Endothelial cell of hepatic sinusoid (primary cell): ENCODE data around the gene IL1RAP.

Experiments used
- in situ Hi-C: cut with HindIII; loops from 2 replicates; pipeline ENCODE4 v1.10.0; 2017; ENCODE audit warnings: low sequenced_read_pairs

The IL1RAP gene

GRCh38 chr3:190513409-190514370 lies at the start of gene IL1RAP:
Gene IL1RAP, plus strand, starts transcription at chr3:190514085. Its CDS starts 50,205 bp downstream, at chr3:190564290.
- in situ Hi-C loops: no loop called here

- in situ Hi-C loops: no loop called here
Measured at GRCh38 chr3:190467922-190468321, 46.0 kb upstream of the IL1RAP start.

GRCh38 chr3:190473261-190473660 lies 40.6 kb upstream of the IL1RAP start:
- in situ Hi-C loops: loop anchor here (5.0 kb wide), 1 partner anchor 34 kb away; no protein-coding TSS in a partner anchor

- in situ Hi-C loops: no loop called here
Measured at GRCh38 chr3:190481779-190482178, 32.1 kb upstream of the IL1RAP start.

GRCh38 chr3:190485830-190486532 lies 27.9 kb upstream of the IL1RAP start:
- in situ Hi-C loops: no loop called here

GRCh38 chr3:190486533-190486864 lies 27.4 kb upstream of the IL1RAP start:
- in situ Hi-C loops: no loop called here

GRCh38 chr3:190486908-190487607 lies 26.8 kb upstream of the IL1RAP start:
- in situ Hi-C loops: no loop called here

GRCh38 chr3:190491533-190492054 lies 22.3 kb upstream of the IL1RAP start:
- in situ Hi-C loops: loop anchor here (5.0 kb wide), 1 partner anchor 34 kb away; no protein-coding TSS in a partner anchor

- in situ Hi-C loops: loop anchor here (5.0 kb wide), 1 partner anchor 35 kb away; no protein-coding TSS in a partner anchor
Measured at GRCh38 chr3:190492129-190492528, 21.8 kb upstream of the IL1RAP start.

- in situ Hi-C loops: loop anchor here (5.0 kb wide), 1 partner anchor 36 kb away; no protein-coding TSS in a partner anchor
Measured at GRCh38 chr3:190492966-190493365, 20.9 kb upstream of the IL1RAP start.

GRCh38 chr3:190494907-190495306 lies 19.0 kb upstream of the IL1RAP start:
- in situ Hi-C loops: loop anchor here (5.0 kb wide), 1 partner anchor 38 kb away; no protein-coding TSS in a partner anchor

- in situ Hi-C loops: no loop called here
Measured at GRCh38 chr3:190495354-190495753, 18.5 kb upstream of the IL1RAP start.

- in situ Hi-C loops: no loop called here
Measured at GRCh38 chr3:190495796-190496195, 18.1 kb upstream of the IL1RAP start.

- in situ Hi-C loops: no loop called here
Measured at GRCh38 chr3:190496859-190497258, 17.0 kb upstream of the IL1RAP start.

- in situ Hi-C loops: no loop called here
Measured at GRCh38 chr3:190497811-190498210, 16.1 kb upstream of the IL1RAP start.

- in situ Hi-C loops: no loop called here
Measured at GRCh38 chr3:190498293-190498692, 15.6 kb upstream of the IL1RAP start.

- in situ Hi-C loops: no loop called here
Measured at GRCh38 chr3:190499122-190499521, 14.8 kb upstream of the IL1RAP start.

GRCh38 chr3:190502946-190503345 lies 10.9 kb upstream of the IL1RAP start:
- in situ Hi-C loops: no loop called here

- in situ Hi-C loops: loop anchor here (5.0 kb wide), 1 partner anchor 32 kb away; no protein-coding TSS in a partner anchor
Measured at GRCh38 chr3:190504354-190505125, 9.3 kb upstream of the IL1RAP start.
